Right lobe of liver (tissue), 6 donors: Measurements from ENCODE around the gene MAP3K4. TPM values are rescaled to one million over a fixed set of nuclear protein-coding genes. Genes with fewer than 3 reads are reported as not detected.

ENCODE experiments used
- ATAC-seq, 4 donors: fragments of 200-7000 bp; cut with Tn5 transposase; one replicate each; pipeline ENCODE4 v1.9.1; 2020; ENCODE audit warnings: mild to moderate bottlenecking in 4 of 4, moderate library complexity in 4 of 4
- DNase-seq, 3 donors: peaks; one replicate each; pipeline ENCODE4 v3.0.0-alpha.2; 2020
- H3K27ac ChIP-seq, 3 donors: fragments of 200-600 bp; one replicate each; pipeline ENCODE4 v1.8.0; 2022
- H3K27me3 ChIP-seq, 2 donors: fragments of 200-600 bp; one replicate each; pipeline ENCODE4 v1.8.0; 2022
- H3K36me3 ChIP-seq, 4 donors: fragments of 200-600 bp; sonication (generic) in 1 of 4; one replicate each; pipeline versions ENCODE4 v1.5.1 to v1.8.0; 2017 to 2022; ENCODE audit warnings: control low read depth in 1 of 4
- H3K4me1 ChIP-seq, 4 donors: fragments of 200-600 bp; sonication (generic) in 1 of 4; one replicate each; pipeline versions ENCODE4 v1.5.1 to v1.8.0; 2017 to 2022; ENCODE audit warnings: control low read depth in 1 of 4
- H3K4me3 ChIP-seq, 3 donors: fragments of 200-600 bp; one replicate each; pipeline ENCODE4 v1.8.0; 2022
- H3K9me3 ChIP-seq, 4 donors: fragments of 200-600 bp; sonication (generic) in 1 of 4; one replicate each; pipeline versions ENCODE4 v1.5.1 to v1.8.0; 2017 to 2022; ENCODE audit warnings: control low read depth in 1 of 4
- CTCF ChIP-seq, 4 donors: fragments of 200-600 bp in 3 of 4; fragments of 450-650 bp in 1 of 4; IDR thresholded peaks; one replicate each; pipeline versions ENCODE4 v1.5.1 to v1.8.0; 2016 to 2022; ENCODE audit warnings: antibody characterized with exemption in 4 of 4, mild to moderate bottlenecking in 2 of 4
- POLR2A ChIP-seq: fragments of 450-650 bp; IDR thresholded peaks from one replicate; pipeline ENCODE4 v1.6.1; 2017; ENCODE audit warnings: antibody characterized with exemption, mild to moderate bottlenecking
- WGBS: methylation state at CpG from one replicate; pipeline ENCODE4 v1.1.6; 2018; ENCODE audit warnings: low coverage, low lambda C conversion rate; ENCODE audit not compliant: insufficient coverage; ENCODE audit errors: missing lambda C conversion rate; 5-methylcytosine and 5-hydroxymethylcytosine counted together
- intact Hi-C, 2 donors: fragments of 100-400 bp; cut with DNase I; formaldehyde crosslinking; loops; one replicate each; pipeline versions ENCODE4 v1.11.2 to v1.14.1; 2022
- total RNA-seq, 6 experiments: library from RNA; depleted of rRNA in 2 of 6; stranded (reverse); fragments of >200 nt in 2 of 6; fragmentation: NEBNext Ultra II Directional in 3 of 6; extraction: Animal tissue kit (Norgen Biotek cat#: 25700) in 3 of 6; gene quantifications; one replicate each; pipeline versions ENCODE4 v1.1.0 to v1.2.4, GENCODE V29; 2016 to 2023
- donor health status: DM: no; HTN: yes; CAD: no.
- donor health status: DM: no; HTN: no; CAD: no.
- donor health status: DM: no; HTN: no; CAD: no.
- donor health status: DM: no; HTN: yes; CAD: no.
- donor health status: DM: no; HTN: yes; CAD: no.

MAP3K4 gene
- total RNA-seq, 6 experiments from 2014 or later = 9.4 to 20.5 (median 13.1) TPM

GRCh38 chr6:161021543-161021942 is 30.0 kb downstream of the MAP3K4 start:
- intact Hi-C loops = no loop called here
- no peak for DNase-seq
- H3K4me3 ChIP-seq = no peak overlapping the region

GRCh38 chr6:161021998-161022743 is 30.6 kb downstream of the MAP3K4 start:
- intact Hi-C loops = no loop called here
- no peak overlapping the region for H3K27ac ChIP-seq
- 82% methylated on average over 8 of the region's 8 CpGs for WGBS
- H3K27me3 ChIP-seq = no peaks in the 10 kb centered on the region
- H3K4me1 ChIP-seq = no peaks in the 10 kb centered on the region
- ATAC-seq (no peak), DNase-seq (no peak)
- TF ChIP-seq CTCF (IDR thresholded peaks at IDR 0.05) (no peak), POLR2A (no peak)
- no peak overlapping the region for H3K4me3 ChIP-seq
- H3K36me3 ChIP-seq = no peaks in the 10 kb centered on the region
- no peaks in the 10 kb centered on the region for H3K9me3 ChIP-seq

More at GRCh38 chr6:161021543-161021942, 30.0 kb downstream of the MAP3K4 start:
- TF ChIP-seq CTCF (IDR thresholded peaks at IDR 0.05) = no peak
- TF ChIP-seq POLR2A = no peak
- H3K27me3 ChIP-seq = no peaks in the 10 kb centered on the region
- no peaks in the 10 kb centered on the region for H3K36me3 ChIP-seq
- no peaks in the 10 kb centered on the region for H3K4me1 ChIP-seq
- no peak overlapping the region for H3K27ac ChIP-seq
- no peak for ATAC-seq
- no peaks in the 10 kb centered on the region for H3K9me3 ChIP-seq

- H3K36me3 ChIP-seq = no peaks in the 10 kb centered on the region
- DNase-seq (no peak), ATAC-seq (no peak)
- H3K27me3 ChIP-seq = no peaks in the 10 kb centered on the region
- TF ChIP-seq CTCF (IDR thresholded peaks at IDR 0.05) (no peak), POLR2A (no peak)
- no peak overlapping the region for H3K27ac ChIP-seq
- WGBS = 80% methylated on average over 2 of the region's 2 CpGs
- H3K4me3 ChIP-seq = no peak overlapping the region
- H3K9me3 ChIP-seq = no peaks in the 10 kb centered on the region
- no peaks in the 10 kb centered on the region for H3K4me1 ChIP-seq
- intact Hi-C loops = no loop called here
Observed at GRCh38 chr6:161023316-161023715, 31.7 kb downstream of the MAP3K4 start.

GRCh38 chr6:161024364-161024920 is 32.9 kb downstream of the MAP3K4 start:
- no peak overlapping the region for H3K4me3 ChIP-seq
- intact Hi-C loops = no loop called here
- ATAC-seq (no peak), DNase-seq (no peak)
- no peaks in the 10 kb centered on the region for H3K4me1 ChIP-seq
- no peaks in the 10 kb centered on the region for H3K36me3 ChIP-seq
- TF ChIP-seq POLR2A = no peak
- TF ChIP-seq CTCF (IDR thresholded peaks at IDR 0.05) = no peak
- H3K9me3 ChIP-seq = no peaks in the 10 kb centered on the region
- 86% methylated on average over 8 of the region's 8 CpGs for WGBS
- H3K27me3 ChIP-seq = no peaks in the 10 kb centered on the region
- no peak overlapping the region for H3K27ac ChIP-seq
